K562 (cell line): ENCODE measurements around the gene CCDC201. TPM values are rescaled to one million over a fixed set of nuclear protein-coding genes. Genes with fewer than 3 reads are reported as not detected.

ENCODE experiments used
- ATAC-seq: fragments of 200-7000 bp; cut with Tn5 transposase; 3 replicates; pipeline ENCODE4 v1.9.1; 2020; ENCODE audit warnings: moderate library complexity
- BruUV-seq: library from RNA; stranded (reverse); fragments of 400-500 nt; replicated peaks from 2 replicates; lab custom pipeline; 2021; lab: Mats Ljungman, UMichigan
- CTCF ChIA-PET: fragments of 300-600 bp; formaldehyde crosslinking; extraction: SDS; loops from one replicate; lab custom pipeline; 2021; ENCODE audit warnings: low intra/inter-chr PET ratio; lab: Yijun Ruan, JAX
- POLR2A ChIA-PET: fragments of 300-600, 350-650 bp; sonication (Branson Sonifier 250); formaldehyde crosslinking; extraction: SDS; loops from one replicate; lab custom pipeline; 2021; ENCODE audit warnings: antibody characterized with exemption, inconsistent platforms; lab: Yijun Ruan, JAX
- DNase-seq, 4 experiments: peaks; one replicate each; pipeline versions ENCODE4 v3.0.0 to v3.0.0-alpha.2; 2011 to 2018; ENCODE audit warnings: low spot score in 3 of 4, mixed read lengths in 3 of 4; ENCODE audit errors: extremely low read depth in 1 of 4
- FAIRE-seq: peaks from 2 replicates; lab custom pipeline; 2011; peaks lifted over from hg19 to GRCh38; lab: Jason Lieb, UNC
- H2AFZ ChIP-seq: 2 replicates; pipeline ENCODE4 v1.6.0; 2011; ENCODE audit warnings: low read depth, low read length, control low read depth, inconsistent platforms
- H3K27ac ChIP-seq: fragments of 200-600 bp; 3 replicates; pipeline ENCODE4 v1.8.0; 2011; ENCODE audit warnings: low read depth, mild to moderate bottlenecking, control low read depth, inconsistent platforms, low read length, moderate library complexity, mixed read lengths; ENCODE audit errors: extremely low read depth
- H3K27me3 ChIP-seq, 2 experiments: fragments of 300-600 bp in 1 of 2; 2 replicates in 1 of 2; 3 replicates in 1 of 2; pipeline versions ENCODE4 v1.6.0 to v1.8.0; 2011; ENCODE audit warnings: inconsistent platforms in 2 of 2, low read length in 2 of 2, mild to moderate bottlenecking in 1 of 2, mixed read lengths in 1 of 2, moderate library complexity in 1 of 2; ENCODE audit not compliant: control insufficient read depth in 2 of 2, insufficient read depth in 2 of 2
- H3K36me3 ChIP-seq: fragments of 300-600 bp; 3 replicates; pipeline ENCODE4 v1.8.0; 2011; ENCODE audit warnings: mild to moderate bottlenecking, low read length, inconsistent platforms; ENCODE audit not compliant: control insufficient read depth, insufficient read depth
- H3K4me1 ChIP-seq, 2 experiments: fragments of 200-600 bp in 1 of 2; replicated peaks in 1 of 2; 2 replicates in 1 of 2; 3 replicates in 1 of 2; pipeline versions ENCODE4 v1.5.1 to v1.8.0; 2011; ENCODE audit warnings: inconsistent platforms in 2 of 2, low read length in 2 of 2, mild to moderate bottlenecking in 1 of 2, mixed read lengths in 1 of 2, moderate library complexity in 1 of 2; ENCODE audit not compliant: control insufficient read depth in 2 of 2, insufficient read depth in 2 of 2
- H3K4me2 ChIP-seq: 2 replicates; pipeline ENCODE4 v1.6.1; 2011; ENCODE audit warnings: low read length, control low read depth, inconsistent platforms, mixed read lengths; ENCODE audit not compliant: insufficient read depth
- H3K4me3 ChIP-seq: fragments of 200-600 bp; sonication (generic), shearing (Covaris generic); 2 replicates; pipeline ENCODE4 v1.5.1; 2016; ENCODE audit warnings: control low read depth, inconsistent platforms
- H3K79me2 ChIP-seq: fragments of 200-600 bp; 3 replicates; pipeline ENCODE4 v1.8.0; 2011; ENCODE audit warnings: low read length, inconsistent platforms; ENCODE audit not compliant: control insufficient read depth, insufficient read depth
- H3K9ac ChIP-seq, 2 experiments: 2 replicates each; pipeline versions ENCODE4 v1.6.0 to v1.6.1; 2011; ENCODE audit warnings: low read depth in 2 of 2, low read length in 2 of 2, control low read depth in 1 of 2, inconsistent platforms in 1 of 2, mild to moderate bottlenecking in 1 of 2, mixed read lengths in 1 of 2; ENCODE audit not compliant: insufficient read depth in 1 of 2
- H3K9me1 ChIP-seq: one replicate; pipeline ENCODE4 v1.6.0; 2011; ENCODE audit warnings: inconsistent platforms, mild to moderate bottlenecking, low read length, moderate library complexity; ENCODE audit not compliant: control insufficient read depth, insufficient read depth
- H3K9me3 ChIP-seq: replicated peaks from 2 replicates; pipeline ENCODE4 v1.5.1; 2011; ENCODE audit warnings: low read depth, low read length, inconsistent platforms; ENCODE audit not compliant: control insufficient read depth, insufficient read depth
- H4K20me1 ChIP-seq: replicated peaks from 2 replicates; pipeline ENCODE4 v1.6.1; 2011; ENCODE audit warnings: low read length, inconsistent platforms, mixed read lengths; ENCODE audit not compliant: control insufficient read depth, insufficient read depth
- CEBPG ChIP-seq, 3 experiments: fragments of 200-800 bp in 1 of 3; sonication (Bioruptor generic) in 1 of 3; sonication (generic) in 1 of 3; formaldehyde crosslinking in 1 of 3; IDR thresholded peaks in 2 of 3; conservative IDR thresholded peaks in 1 of 3; 2 replicates each; pipeline versions ENCODE4 v1.6.1 to v1.8.0; 2016 to 2022; ENCODE audit warnings: missing compliant biosample characterization in 2 of 3, missing genetic modification characterization in 2 of 3, mild to moderate bottlenecking in 1 of 3, missing genetic modification reagents in 1 of 3
- FOXK1 ChIP-seq: sonication (generic); formaldehyde crosslinking; IDR thresholded peaks from 2 replicates; pipeline ENCODE4 v1.8.0; 2022; ENCODE audit warnings: missing genetic modification reagents, mild to moderate bottlenecking, borderline replicate concordance
- MTA2 ChIP-seq: fragments of 450-650 bp; IDR thresholded peaks from 2 replicates; pipeline ENCODE4 v1.6.1; 2016; ENCODE audit warnings: low read depth
- NR2C2 ChIP-seq, 2 experiments: fragments of 200-800 bp in 1 of 2; sonication (Bioruptor generic) in 1 of 2; sonication (generic) in 1 of 2; formaldehyde crosslinking in 1 of 2; IDR thresholded peaks; 2 replicates each; pipeline versions ENCODE4 v1.6.1 to v1.8.0; 2016 to 2022; ENCODE audit warnings: mild to moderate bottlenecking in 1 of 2, missing compliant biosample characterization in 1 of 2, missing genetic modification characterization in 1 of 2, missing genetic modification reagents in 1 of 2
- RBM25 ChIP-seq: fragments of 200-400 bp; formaldehyde crosslinking; IDR thresholded peaks from 2 replicates; pipeline ENCODE4 v1.6.1; 2018; ENCODE audit warnings: low read length, low read depth, moderate library complexity; ENCODE audit not compliant: severe bottlenecking
- WGBS: fragments of 100-300 bp; shearing (Covaris generic); methylation state at CpG from one replicate; pipeline ENCODE4 v1.1.6; 2016; ENCODE audit warnings: low coverage, mixed read lengths; ENCODE audit not compliant: insufficient coverage; ENCODE audit errors: missing lambda C conversion rate; 5-methylcytosine and 5-hydroxymethylcytosine counted together
- in situ Hi-C: fragments of 300-500 bp; cut with MboI; formaldehyde crosslinking; loops from 4 replicates; pipeline ENCODE4 v1.15.0; 2018; ENCODE audit warnings: inconsistent platforms, mixed read lengths
- intact Hi-C: fragments of 100-400 bp; cut with micrococcal nuclease; formaldehyde crosslinking; loops from 2 replicates; pipeline ENCODE4 v1.14.2; 2022
- polyA plus RNA-seq, 8 experiments: library from polyadenylated mRNA; depleted of rRNA in 4 of 8; stranded (reverse) in 5 of 8; unstranded in 3 of 8; fragments of >200 nt; fragmentation: Nextera tagmentation in 2 of 8; fragmentation: Illumina TruSeq in 1 of 8; extraction: Ambion mirVana in 2 of 8; extraction: Trizol in 1 of 8; gene quantifications; 2 replicates each; pipeline versions ENCODE4 v1.2.1 to v1.2.3, GENCODE V29; 2011 to 2014; ENCODE audit warnings: inconsistent platforms in 1 of 8, missing spikeins in 1 of 8
- total RNA-seq, 7 experiments: library from RNA; depleted of rRNA in 6 of 7; stranded (reverse); fragments of >200 nt in 6 of 7; fragmentation: Illumina TruSeq in 2 of 7; extraction: Trizol in 2 of 7; gene quantifications; 2 replicates each; pipeline versions ENCODE4 v1.2.1 to v1.2.3, GENCODE V29; 2011 to 2021; ENCODE audit warnings: low replicate concordance in 1 of 7
- TF ChIP-seq, protein P1 (sequence below), 3 experiments: fragments of 200-800 bp in 1 of 3; sonication (Bioruptor generic) in 1 of 3; sonication (generic) in 1 of 3; formaldehyde crosslinking in 1 of 3; IDR thresholded peaks; 2 replicates each; pipeline versions ENCODE4 v1.6.1 to v1.8.0; 2016 to 2022; ENCODE audit warnings: mild to moderate bottlenecking in 2 of 3, missing compliant biosample characterization in 2 of 3, missing genetic modification characterization in 2 of 3, missing genetic modification reagents in 1 of 3
- TF ChIP-seq, protein P2 (sequence below): fragments of 450-650 bp; IDR thresholded peaks from 2 replicates; pipeline ENCODE4 v1.6.1; 2017; ENCODE audit warnings: antibody characterized with exemption

CCDC201 gene
- total and polyA plus RNA-seq, 9 of the 15 experiments (the other 6 are each of a cell fraction or from before 2014, with no cell fraction given): not detected

DNA sequence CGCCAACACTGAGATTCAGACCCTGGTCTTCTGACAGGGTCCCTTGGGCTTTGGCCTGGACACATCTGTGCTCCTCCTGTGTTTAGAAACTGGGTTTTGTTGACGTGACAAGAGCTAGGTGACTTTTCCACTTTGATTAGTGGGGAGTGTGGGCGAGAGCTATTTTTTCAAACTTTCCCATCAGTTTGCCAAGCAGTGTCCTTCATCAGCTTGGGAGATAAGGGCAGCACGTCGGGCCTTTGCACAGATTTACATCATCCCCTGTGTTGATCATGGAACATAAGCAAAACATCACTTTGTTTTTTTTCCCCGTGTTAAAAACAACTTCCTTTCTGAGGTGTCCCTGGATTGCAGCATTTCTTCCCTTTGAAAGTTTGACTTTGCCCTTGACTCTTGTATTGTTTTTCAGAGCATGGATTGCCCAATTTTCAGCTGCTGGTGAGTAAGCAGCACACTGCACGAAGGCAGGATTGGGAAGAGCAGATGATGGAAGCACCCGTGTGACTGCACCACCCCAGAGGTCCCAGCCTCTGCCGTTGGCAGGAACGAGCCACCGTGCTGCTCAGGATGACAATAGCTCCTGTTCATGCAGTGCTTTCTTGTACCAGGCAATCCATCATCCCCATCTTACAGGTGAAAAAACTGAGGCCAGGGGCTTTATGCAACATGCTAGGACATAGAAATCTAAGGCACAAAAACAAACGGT is 9.0 kb upstream of the CCDC201 start:
- no peak overlapping the region for H2AFZ ChIP-seq

DNA sequence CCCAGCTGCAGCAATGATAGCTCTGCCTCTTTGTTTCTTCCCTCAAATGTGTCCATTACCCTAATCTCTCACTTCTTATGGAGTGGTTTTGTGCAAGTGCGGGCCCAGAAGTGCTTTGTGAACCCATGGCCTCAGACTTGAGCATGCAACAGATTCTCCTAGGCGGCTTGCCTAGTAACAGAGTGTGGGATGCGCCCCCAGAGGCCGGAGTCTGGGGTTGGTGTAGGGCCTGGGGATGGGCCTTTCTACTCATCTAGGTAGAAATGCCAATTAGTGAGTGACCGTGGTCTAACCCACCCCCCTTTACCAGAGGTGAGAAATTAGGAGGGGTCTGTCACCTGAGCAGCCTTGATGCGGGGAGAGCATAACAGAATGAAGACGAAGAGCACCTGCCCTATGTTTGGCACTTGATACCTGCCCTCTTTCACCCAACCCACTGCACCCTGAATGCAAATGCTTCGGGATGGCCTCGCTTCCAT is 8.4 kb upstream of the CCDC201 start:
- in situ Hi-C loops: no loop called here
- H3K27ac ChIP-seq: no peak overlapping the region

More for the DNA sequence above, 9.0 kb upstream of the CCDC201 start:
- no peaks in the 10 kb centered on the region for H4K20me1 ChIP-seq
- ChIA-PET CTCF (no interaction called here), POLR2A (interaction anchor here (0.7 kb wide), 1 partner anchor 374 kb away, joined by 7 read pairs; no protein-coding TSS in a partner anchor)
- in situ Hi-C loops (no loop called here), intact Hi-C loops (no loop called here)
- WGBS: 2% methylated on average over 12 of the region's 12 CpGs
- no peaks in the 10 kb centered on the region for H3K79me2 ChIP-seq
- H3K4me2 ChIP-seq: no peak overlapping the region
- no peaks in the 10 kb centered on the region for H3K9me3 ChIP-seq
- FAIRE-seq (no peak), ATAC-seq (no peak), DNase-seq (no peak)
- no TSS peak for BruUV-seq
- H3K9me1 ChIP-seq: no peaks in the 10 kb centered on the region
- no peaks in the 10 kb centered on the region for H3K36me3 ChIP-seq
- H3K27me3 ChIP-seq: peaks cover 0 to 15% of the 10 kb centered on the region in 2 experiments; a peak in 1 of 5 replicates
- H3K9ac ChIP-seq: no peak overlapping the region
- TF ChIP-seq NR2C2 (CRISPR knock-in tag; IDR thresholded peaks at IDR 0.05) (no peak), NR2C2 (tag; IDR thresholded peaks at IDR 0.05) (peak; percentile 19; the same call in 1 of the 2 replicates), RBM25 (peak; percentile 17), MTA2 (no peak), CEBPG (CRISPR knock-in tag; IDR thresholded peaks at IDR 0.05) (no peak), CEBPG (tag; conservative IDR thresholded peaks at IDR 0.05 in 1 of 2, IDR thresholded peaks at IDR 0.05 in 1 of 2) (peak in 1 of 2 experiments; percentile 86; a peak in 2 of 4 replicates)
- H3K4me1 ChIP-seq: no peaks in the 10 kb centered on the region
- no peak overlapping the region for H3K27ac ChIP-seq
- H3K4me3 ChIP-seq: no peak overlapping the region

More for the DNA sequence above, 8.4 kb upstream of the CCDC201 start:
- under 1% methylated on average over 9 of the region's 9 CpGs for WGBS
- H3K4me2 ChIP-seq: no peak overlapping the region
- POLR2A ChIA-PET: no interaction called here
- BruUV-seq: no TSS peak
- no peak overlapping the region for H2AFZ ChIP-seq
- H3K4me3 ChIP-seq: no peak overlapping the region
- TF ChIP-seq, protein P1, sequence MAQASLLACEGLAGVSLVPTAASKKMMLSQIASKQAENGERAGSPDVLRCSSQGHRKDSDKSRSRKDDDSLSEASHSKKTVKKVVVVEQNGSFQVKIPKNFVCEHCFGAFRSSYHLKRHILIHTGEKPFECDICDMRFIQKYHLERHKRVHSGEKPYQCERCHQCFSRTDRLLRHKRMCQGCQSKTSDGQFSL (CRISPR knock-in tag; IDR thresholded peaks at IDR 0.05): no peak
- TF ChIP-seq, protein P1 (tag; IDR thresholded peaks at IDR 0.05): no peak
- TF ChIP-seq, protein P2, sequence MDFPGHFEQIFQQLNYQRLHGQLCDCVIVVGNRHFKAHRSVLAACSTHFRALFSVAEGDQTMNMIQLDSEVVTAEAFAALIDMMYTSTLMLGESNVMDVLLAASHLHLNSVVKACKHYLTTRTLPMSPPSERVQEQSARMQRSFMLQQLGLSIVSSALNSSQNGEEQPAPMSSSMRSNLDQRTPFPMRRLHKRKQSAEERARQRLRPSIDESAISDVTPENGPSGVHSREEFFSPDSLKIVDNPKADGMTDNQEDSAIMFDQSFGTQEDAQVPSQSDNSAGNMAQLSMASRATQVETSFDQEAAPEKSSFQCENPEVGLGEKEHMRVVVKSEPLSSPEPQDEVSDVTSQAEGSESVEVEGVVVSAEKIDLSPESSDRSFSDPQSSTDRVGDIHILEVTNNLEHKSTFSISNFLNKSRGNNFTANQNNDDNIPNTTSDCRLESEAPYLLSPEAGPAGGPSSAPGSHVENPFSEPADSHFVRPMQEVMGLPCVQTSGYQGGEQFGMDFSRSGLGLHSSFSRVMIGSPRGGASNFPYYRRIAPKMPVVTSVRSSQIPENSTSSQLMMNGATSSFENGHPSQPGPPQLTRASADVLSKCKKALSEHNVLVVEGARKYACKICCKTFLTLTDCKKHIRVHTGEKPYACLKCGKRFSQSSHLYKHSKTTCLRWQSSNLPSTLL: no peak
- no peak for TF ChIP-seq FOXK1
- H3K79me2 ChIP-seq: no peaks in the 10 kb centered on the region
- CTCF ChIA-PET: no interaction called here
- FAIRE-seq: no peak
- no peaks in the 10 kb centered on the region for H3K9me3 ChIP-seq
- intact Hi-C loops: no loop called here
- no peak for DNase-seq
- no peaks in the 10 kb centered on the region for H4K20me1 ChIP-seq
- H3K4me1 ChIP-seq: no peaks in the 10 kb centered on the region
- no peaks in the 10 kb centered on the region for H3K9me1 ChIP-seq
- no peak overlapping the region for H3K9ac ChIP-seq
- peaks cover 0 to 15% of the 10 kb centered on the region in 2 experiments; a peak in 1 of 5 replicates for H3K27me3 ChIP-seq
- H3K36me3 ChIP-seq: no peaks in the 10 kb centered on the region
- 0 out of 3 replicates have a peak, but pooled peaks have one; percentile 29 for ATAC-seq
